ENCODE data around the gene RASL12.

DNA sequence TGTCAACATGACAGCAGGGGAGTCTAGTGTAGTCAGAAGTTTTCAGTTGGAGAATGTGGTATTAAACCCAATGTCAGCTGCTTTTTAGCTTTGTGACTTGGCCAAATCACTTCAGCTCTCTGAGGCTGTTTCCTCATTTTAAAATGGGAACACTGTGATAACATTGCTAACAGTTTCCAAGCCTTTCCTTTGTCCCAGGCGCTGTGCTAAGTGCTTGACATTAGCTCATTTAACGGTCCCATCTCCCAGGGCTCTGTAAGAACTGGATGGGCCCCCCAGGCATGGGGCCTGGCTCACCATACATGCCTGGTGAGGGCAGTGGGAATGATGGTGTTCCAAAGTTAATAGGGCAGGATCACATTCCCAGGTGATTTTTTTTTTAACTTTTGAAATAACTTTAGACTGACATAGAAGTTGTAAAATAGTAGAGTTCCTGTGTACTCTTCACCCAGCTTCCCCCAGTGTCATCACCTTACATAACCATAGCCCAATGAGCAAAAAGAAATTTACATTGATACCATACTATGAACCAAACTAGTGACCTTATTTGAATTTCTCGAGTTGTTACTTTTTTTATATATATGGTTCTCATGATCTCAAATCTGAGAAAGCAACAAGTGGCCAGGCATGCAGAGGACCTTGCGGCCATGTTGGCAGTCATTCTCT is 7.7 kb downstream of the RASL12 start:
- TF ChIP-seq, protein P1, sequence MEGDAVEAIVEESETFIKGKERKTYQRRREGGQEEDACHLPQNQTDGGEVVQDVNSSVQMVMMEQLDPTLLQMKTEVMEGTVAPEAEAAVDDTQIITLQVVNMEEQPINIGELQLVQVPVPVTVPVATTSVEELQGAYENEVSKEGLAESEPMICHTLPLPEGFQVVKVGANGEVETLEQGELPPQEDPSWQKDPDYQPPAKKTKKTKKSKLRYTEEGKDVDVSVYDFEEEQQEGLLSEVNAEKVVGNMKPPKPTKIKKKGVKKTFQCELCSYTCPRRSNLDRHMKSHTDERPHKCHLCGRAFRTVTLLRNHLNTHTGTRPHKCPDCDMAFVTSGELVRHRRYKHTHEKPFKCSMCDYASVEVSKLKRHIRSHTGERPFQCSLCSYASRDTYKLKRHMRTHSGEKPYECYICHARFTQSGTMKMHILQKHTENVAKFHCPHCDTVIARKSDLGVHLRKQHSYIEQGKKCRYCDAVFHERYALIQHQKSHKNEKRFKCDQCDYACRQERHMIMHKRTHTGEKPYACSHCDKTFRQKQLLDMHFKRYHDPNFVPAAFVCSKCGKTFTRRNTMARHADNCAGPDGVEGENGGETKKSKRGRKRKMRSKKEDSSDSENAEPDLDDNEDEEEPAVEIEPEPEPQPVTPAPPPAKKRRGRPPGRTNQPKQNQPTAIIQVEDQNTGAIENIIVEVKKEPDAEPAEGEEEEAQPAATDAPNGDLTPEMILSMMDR (IDR thresholded peaks at IDR 0.05) = no peak
- no peak for TF ChIP-seq EZH2 (IDR thresholded peaks at IDR 0.05; ENCODE audit: borderline replicate concordance, insufficient read depth, low read depth, low read length, poor library complexity, severe bottlenecking)

Data from B cell (primary cell).